SK-N-SH (cell line): ENCODE data around the gene ADCYAP1R1.

Experiments used
- CHD2 ChIP-seq: fragments of 150-350 bp; IDR thresholded peaks from 2 replicates; pipeline ENCODE4 v1.6.1; 2018; ENCODE audit warnings: low read length; ENCODE audit not compliant: partially characterized antibody
- CTCF ChIP-seq: fragments of 200-600 bp; sonication (generic); IDR thresholded peaks from 2 replicates; pipeline ENCODE4 v1.6.1; 2017; ENCODE audit warnings: antibody characterized with exemption, mild to moderate bottlenecking, moderate library complexity
- EP300 ChIP-seq, 2 experiments: IDR thresholded peaks; 2 replicates each; pipeline versions ENCODE4 v1.4.0 to v1.6.1; 2012; ENCODE audit warnings: borderline replicate concordance in 1 of 2, low read depth in 1 of 2, low read length in 1 of 2
- FOSL2 ChIP-seq: IDR thresholded peaks from 2 replicates; pipeline ENCODE4 v1.4.0; 2012; ENCODE audit warnings: low read depth, mild to moderate bottlenecking, moderate library complexity, borderline replicate concordance
- SIN3A ChIP-seq: IDR thresholded peaks from 2 replicates; pipeline ENCODE4 v1.6.1; 2012; ENCODE audit warnings: low read depth, mild to moderate bottlenecking, low read length, moderate library complexity, borderline replicate concordance
- SMC3 ChIP-seq: IDR thresholded peaks from 2 replicates; pipeline ENCODE4 v1.6.1; 2012; ENCODE audit warnings: low read depth, low read length, improper control_type of control experiment
- TEAD4 ChIP-seq: IDR thresholded peaks from 2 replicates; pipeline ENCODE4 v1.4.0; 2012; ENCODE audit warnings: mild to moderate bottlenecking, borderline replicate concordance; ENCODE audit not compliant: insufficient read depth
- USF2 ChIP-seq: fragments of 150-350 bp; IDR thresholded peaks from 2 replicates; pipeline ENCODE4 v1.6.1; 2017; ENCODE audit warnings: antibody characterized with exemption, low read length, low read depth, borderline replicate concordance

- no peak for TF ChIP-seq CTCF
- TF ChIP-seq EP300 (IDR thresholded peaks at IDR 0.05; ENCODE audit: borderline replicate concordance in 1 of 2, low read depth in 1 of 2, low read length in 1 of 2) = no peak
- TF ChIP-seq TEAD4 = no peak
- TF ChIP-seq USF2 = no peak
- no peak for TF ChIP-seq SIN3A
- TF ChIP-seq SMC3 = no peak
- TF ChIP-seq CHD2 = no peak
- no peak for TF ChIP-seq FOSL2
Observed at GRCh38 chr7:31105256-31105950, 53.3 kb downstream of the ADCYAP1R1 start.
